Measurements from ENCODE around the gene C16orf96. TPM values are rescaled to one million over a fixed set of nuclear protein-coding genes. Genes with fewer than 3 reads are reported as not detected.

Gene C16orf96
- total and polyA plus RNA-seq, 2 of the 8 experiments (the other 6 are each of a cell fraction or from before 2014, with no cell fraction given) = 1.0 to 1.3 TPM

- Histone ChIP-seq H4K91ac (replicated peaks; ENCODE audit: insufficient read length, low read length) (peak overlapping the region; percentile 55), H3K56ac (replicated peaks; ENCODE audit: insufficient read length, low read depth, low read length) (no peak overlapping the region), H3K79me2 (ENCODE audit: control insufficient read depth in 1 of 2, insufficient read depth in 2 of 2, low read length in 2 of 2) (peaks cover 5 to 15% of the 10 kb centered on the region in 2 experiments; a peak in 3 of 4 replicates), H3K14ac (ENCODE audit: insufficient read length) (no peak overlapping the region), H3K79me1 (ENCODE audit: low read depth, low read length) (peaks cover 4% of the 10 kb centered on the region; the same call in 1 of the 2 replicates), H3K23ac (ENCODE audit: insufficient read length) (no peak overlapping the region), H2AFZ (ENCODE audit: low read length) (no peak overlapping the region), H3K4me3 (ENCODE audit: extremely low read depth in 1 of 4, insufficient read depth in 2 of 4, low read depth in 3 of 4, low read length in 4 of 4) (no peak overlapping the region), H3K9me3 (ENCODE audit: insufficient read depth in 2 of 2, low read depth in 1 of 2, low read length in 1 of 2) (no peaks in the 10 kb centered on the region), H4K8ac (ENCODE audit: extremely low read depth, insufficient read depth, low read length) (no peak overlapping the region; the same call in none of the 2 replicates), H4K5ac (ENCODE audit: insufficient read length, low read depth, low read length) (no peak overlapping the region), H2BK12ac (ENCODE audit: low read depth, low read length) (peak overlapping the region; percentile 80), H2BK120ac (replicated peaks; ENCODE audit: low read depth, low read length) (no peak overlapping the region), H3K4me2 (ENCODE audit: insufficient read depth in 1 of 2, low read depth in 2 of 2, low read length in 2 of 2) (peak overlapping the region; percentile 18 to 95; a peak in 1 of 4 replicates), H2BK5ac (ENCODE audit: low read depth, low read length) (peak overlapping the region; percentile 52; the same call in 1 of the 2 replicates), H2BK20ac (ENCODE audit: low read length) (0 out of 2 replicates have a peak overlapping the region, but pooled peaks have one; percentile 48), H2AK5ac (ENCODE audit: low read depth, low read length) (peak overlapping the region; percentile 48; the same call in 1 of the 2 replicates), H3K36me3 (ENCODE audit: control insufficient read depth in 2 of 4, insufficient read depth in 4 of 4, low read length in 3 of 4) (no peaks in the 10 kb centered on the region), H4K20me1 (replicated peaks in 1 of 2; ENCODE audit: control insufficient read depth in 1 of 2, insufficient read depth in 2 of 2, low read length in 2 of 2) (peaks cover 0 to 8% of the 10 kb centered on the region in 2 experiments), H3K27me3 (replicated peaks in 1 of 4; ENCODE audit: control insufficient read depth in 3 of 4, extremely low read depth in 1 of 4, insufficient read depth in 3 of 4, low read length in 3 of 4) (no peaks in the 10 kb centered on the region), H3K18ac (ENCODE audit: extremely low read depth, low read length) (0 out of 2 replicates have a peak overlapping the region, but pooled peaks have one; percentile 7), H2BK15ac (ENCODE audit: low read length) (peak overlapping the region; percentile 72), H3K23me2 (ENCODE audit: low read depth, low read length) (peaks cover 12% of the 10 kb centered on the region), H3K27ac (ENCODE audit: low read depth, low read length) (peak overlapping the region; percentile 98; the same call in 1 of the 2 replicates), H3K9ac (replicated peaks in 1 of 4; ENCODE audit: extremely low read depth in 1 of 4, low read depth in 3 of 4, low read length in 3 of 4) (no peak overlapping the region; a peak in 1 of 7 replicates), H3K4ac (replicated peaks; ENCODE audit: insufficient read length, low read depth, low read length) (no peak overlapping the region), H3K4me1 (replicated peaks in 1 of 4; ENCODE audit: control insufficient read depth in 3 of 4, insufficient read depth in 4 of 4, low read length in 3 of 4) (peaks cover 0 to 35% (median 22%) of the 10 kb centered on the region in 4 experiments; a peak in 6 of 7 replicates)
- CTCF ChIA-PET (ENCODE audit: partially characterized antibody) = interaction anchor here (0.7 to 2.9 kb wide), 14 partner anchors 8 to 112 kb away, joined by 3 to 17 read pairs (median 5); partner anchors contain the start of gene MGRN1
- 88% methylated on average over 8 of the region's 8 CpGs; no CpG with 5 or more reads in 1 of the 2 experiments for WGBS, 2 experiments (ENCODE audit: extremely low coverage in 1 of 2, insufficient coverage in 1 of 2, insufficient read length in 1 of 2, insufficient replicate concordance in 2 of 2, low coverage in 1 of 2, low lambda C conversion rate in 2 of 2, missing lambda C conversion rate in 1 of 2)
- no peak for FAIRE-seq
- DNase-seq (ENCODE audit: low read depth in 1 of 2, low spot score in 2 of 2) = no peak
- POLR2A ChIA-PET (ENCODE audit: partially characterized antibody) = interaction anchor here (1.1 to 13.3 kb wide), 4 partner anchors 7 to 76 kb away, joined by 3 to 126 read pairs (median 42); partner anchors contain the start of genes MGRN1 and NUDT16L1
- TF ChIP-seq NANOG (IDR thresholded peaks at IDR 0.05; ENCODE audit: insufficient read depth, low read depth, low read length, poor library complexity, severe bottlenecking) = no peak
- no peak for TF ChIP-seq ASH2L (IDR thresholded peaks at IDR 0.05; ENCODE audit: low read length)
- no peak for TF ChIP-seq HDAC6 (IDR thresholded peaks at IDR 0.05; ENCODE audit: low read depth, low read length)
- no peak for TF ChIP-seq CTCF (IDR thresholded peaks at IDR 0.05; ENCODE audit: control extremely low read depth in 1 of 3, insufficient read depth in 1 of 3, low read depth in 1 of 3, low read length in 3 of 3)
- TF ChIP-seq BCL11A (IDR thresholded peaks at IDR 0.05; ENCODE audit: low read depth in 2 of 2, low read length in 2 of 2) = no peak
- TF ChIP-seq CREB1 (IDR thresholded peaks at IDR 0.05) = no peak
- TF ChIP-seq SIX5 (IDR thresholded peaks at IDR 0.05; ENCODE audit: low read depth, low read length) = no peak
- TF ChIP-seq FOSL1 (IDR thresholded peaks at IDR 0.05; ENCODE audit: insufficient read depth, low read depth, low read length) = no peak
- TF ChIP-seq RXRA (IDR thresholded peaks at IDR 0.05; ENCODE audit: insufficient read depth, low read depth, low read length) = no peak
- no peak for TF ChIP-seq HDAC2 (IDR thresholded peaks at IDR 0.05; ENCODE audit: borderline replicate concordance in 1 of 2, low read depth in 2 of 2, low read length in 2 of 2)
Measured at GRCh38 chr16:4617880-4618279, 61.7 kb downstream of the C16orf96 start.

Data from H1 (cell line).